Measurements from ENCODE around the gene RMI1. TPM values are rescaled to one million over a fixed set of nuclear protein-coding genes. Genes with fewer than 3 reads are reported as not detected.
A peak's percentile ranks its signal among the peaks of the same experiment; 100 is the strongest.

The RMI1 gene
- total RNA-seq, 1 experiment from 2014 or later = 10.2 TPM

DNA sequence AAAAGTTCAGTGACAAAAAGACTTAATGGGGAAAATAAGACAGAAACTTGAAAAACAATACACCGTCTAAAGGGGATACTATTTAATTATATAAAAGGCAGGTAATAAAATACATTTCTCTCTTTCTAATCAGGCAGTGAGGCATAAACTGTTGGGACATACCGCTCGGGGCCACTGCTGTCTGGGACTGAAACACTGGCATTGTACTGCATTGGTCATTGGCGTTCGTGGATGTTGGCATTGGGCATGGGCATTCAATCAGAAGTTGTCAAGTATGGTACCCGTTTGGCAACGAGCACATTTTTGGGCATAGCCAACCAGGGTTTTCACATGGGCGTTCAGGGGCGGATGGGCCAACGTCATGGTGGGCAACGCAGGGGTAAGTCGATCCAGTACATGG, 5.3 kb upstream of the RMI1 start:
- no TSS peak for BruUV-seq (replicated peaks)
- peaks cover 98% of the 10 kb centered on the region for H3K36me3 Mint-ChIP-seq (ENCODE audit: insufficient read depth, unreplicated experiment)
- DNase-seq = no peak
- no peak overlapping the region for H3K4me3 Mint-ChIP-seq (ENCODE audit: unreplicated experiment)
- Histone ChIP-seq H3K36me3 (ENCODE audit: control insufficient read depth, insufficient read depth, low read length) (no peaks in the 10 kb centered on the region; the same call in none of the 2 replicates), H3K27me3 (replicated peaks; ENCODE audit: control insufficient read depth, insufficient read depth, low read length) (no peaks in the 10 kb centered on the region), H3K9me3 (no peaks in the 10 kb centered on the region), H3K4me1 (peaks cover 10% of the 10 kb centered on the region; the same call in 1 of the 2 replicates), H3K4me3 (ENCODE audit: low read depth, low read length) (no peak overlapping the region)
- CTCF ChIA-PET = no interaction called here
- TF ChIP-seq, protein P1, sequence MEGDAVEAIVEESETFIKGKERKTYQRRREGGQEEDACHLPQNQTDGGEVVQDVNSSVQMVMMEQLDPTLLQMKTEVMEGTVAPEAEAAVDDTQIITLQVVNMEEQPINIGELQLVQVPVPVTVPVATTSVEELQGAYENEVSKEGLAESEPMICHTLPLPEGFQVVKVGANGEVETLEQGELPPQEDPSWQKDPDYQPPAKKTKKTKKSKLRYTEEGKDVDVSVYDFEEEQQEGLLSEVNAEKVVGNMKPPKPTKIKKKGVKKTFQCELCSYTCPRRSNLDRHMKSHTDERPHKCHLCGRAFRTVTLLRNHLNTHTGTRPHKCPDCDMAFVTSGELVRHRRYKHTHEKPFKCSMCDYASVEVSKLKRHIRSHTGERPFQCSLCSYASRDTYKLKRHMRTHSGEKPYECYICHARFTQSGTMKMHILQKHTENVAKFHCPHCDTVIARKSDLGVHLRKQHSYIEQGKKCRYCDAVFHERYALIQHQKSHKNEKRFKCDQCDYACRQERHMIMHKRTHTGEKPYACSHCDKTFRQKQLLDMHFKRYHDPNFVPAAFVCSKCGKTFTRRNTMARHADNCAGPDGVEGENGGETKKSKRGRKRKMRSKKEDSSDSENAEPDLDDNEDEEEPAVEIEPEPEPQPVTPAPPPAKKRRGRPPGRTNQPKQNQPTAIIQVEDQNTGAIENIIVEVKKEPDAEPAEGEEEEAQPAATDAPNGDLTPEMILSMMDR (IDR thresholded peaks at IDR 0.05; ENCODE audit: insufficient read depth in 1 of 2, low read depth in 1 of 2, low read length in 1 of 2, severe bottlenecking in 1 of 2, unreplicated experiment in 1 of 2) = no peak
- intact Hi-C loops (cut with micrococcal nuclease; ENCODE audit: unreplicated experiment) = no loop called here
- H3K9me3 Mint-ChIP-seq (ENCODE audit: unreplicated experiment) = no peaks in the 10 kb centered on the region
- peak overlapping the region; percentile 10 for H3K27ac Mint-ChIP-seq (ENCODE audit: unreplicated experiment)
- POLR2A ChIA-PET = no interaction called here
- no peaks in the 10 kb centered on the region for H3K27me3 Mint-ChIP-seq (ENCODE audit: insufficient read depth, unreplicated experiment)
- H3K4me1 Mint-ChIP-seq (ENCODE audit: low read depth, unreplicated experiment) = peaks cover 16% of the 10 kb centered on the region

- CTCF ChIA-PET = no interaction called here
- no peak overlapping the region for H3K4me3 ChIP-seq (ENCODE audit: low read depth, low read length)
- H3K27ac Mint-ChIP-seq (ENCODE audit: unreplicated experiment) = no peak overlapping the region
These were observed 4.2 kb upstream of the RMI1 start for GRCh38 chr9:83976372-83976771.

DNA sequence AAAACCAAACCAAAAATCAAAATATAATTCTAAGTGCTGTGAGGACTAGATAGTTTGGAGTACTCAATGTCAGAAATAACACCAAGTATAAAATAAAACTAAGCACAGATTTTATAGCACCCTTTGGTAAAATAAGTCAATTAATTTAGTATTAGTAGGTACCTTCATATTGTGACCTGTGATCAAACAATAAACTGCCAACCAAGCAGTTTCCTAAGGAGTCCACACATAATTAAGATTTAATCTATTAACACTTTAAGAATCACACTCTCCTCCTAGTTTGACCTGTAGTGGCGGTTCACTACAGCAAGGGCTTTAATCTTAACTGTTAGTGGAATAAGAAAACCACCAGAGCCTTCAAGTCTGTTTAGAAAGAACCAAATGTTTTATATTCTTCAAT, 3.4 kb upstream of the RMI1 start:
- H3K36me3 Mint-ChIP-seq (ENCODE audit: insufficient read depth, unreplicated experiment) = peaks cover 82% of the 10 kb centered on the region
- Histone ChIP-seq H3K4me1 (peaks cover 14% of the 10 kb centered on the region; the same call in 1 of the 2 replicates), H3K4me3 (ENCODE audit: low read depth, low read length) (no peak overlapping the region), H3K36me3 (ENCODE audit: control insufficient read depth, insufficient read depth, low read length) (no peaks in the 10 kb centered on the region; the same call in none of the 2 replicates), H3K9me3 (no peaks in the 10 kb centered on the region), H3K27me3 (replicated peaks; ENCODE audit: control insufficient read depth, insufficient read depth, low read length) (no peaks in the 10 kb centered on the region)
- H3K4me1 Mint-ChIP-seq (ENCODE audit: low read depth, unreplicated experiment) = peaks cover 16% of the 10 kb centered on the region
- BruUV-seq (replicated peaks) = no TSS peak
- H3K4me3 Mint-ChIP-seq (ENCODE audit: unreplicated experiment) = peak overlapping the region; percentile 95
- no peak overlapping the region for H3K27ac Mint-ChIP-seq (ENCODE audit: unreplicated experiment)
- DNase-seq = no peak
- POLR2A ChIA-PET = interaction anchor here (0.6 kb wide), 1 partner anchor 12 kb away, joined by 4 read pairs; no protein-coding TSS in a partner anchor
- TF ChIP-seq, protein P1 (IDR thresholded peaks at IDR 0.05; ENCODE audit: insufficient read depth in 1 of 2, low read depth in 1 of 2, low read length in 1 of 2, severe bottlenecking in 1 of 2, unreplicated experiment in 1 of 2) = no peak
- CTCF ChIA-PET = no interaction called here
- no peaks in the 10 kb centered on the region for H3K27me3 Mint-ChIP-seq (ENCODE audit: insufficient read depth, unreplicated experiment)
- intact Hi-C loops (cut with micrococcal nuclease; ENCODE audit: unreplicated experiment) = no loop called here
- no peaks in the 10 kb centered on the region for H3K9me3 Mint-ChIP-seq (ENCODE audit: unreplicated experiment)

More at GRCh38 chr9:83976372-83976771, 4.2 kb upstream of the RMI1 start:
- H3K9me3 ChIP-seq = no peaks in the 10 kb centered on the region
- Mint-ChIP-seq H3K9me3 (ENCODE audit: unreplicated experiment) (no peaks in the 10 kb centered on the region), H3K4me1 (ENCODE audit: low read depth, unreplicated experiment) (peaks cover 16% of the 10 kb centered on the region), H3K4me3 (ENCODE audit: unreplicated experiment) (no peak overlapping the region), H3K27me3 (ENCODE audit: insufficient read depth, unreplicated experiment) (no peaks in the 10 kb centered on the region), H3K36me3 (ENCODE audit: insufficient read depth, unreplicated experiment) (peaks cover 91% of the 10 kb centered on the region)
- TF ChIP-seq, protein P1 (IDR thresholded peaks at IDR 0.05; ENCODE audit: insufficient read depth in 1 of 2, low read depth in 1 of 2, low read length in 1 of 2, severe bottlenecking in 1 of 2, unreplicated experiment in 1 of 2) = no peak
- no peaks in the 10 kb centered on the region; the same call in none of the 2 replicates for H3K36me3 ChIP-seq (ENCODE audit: control insufficient read depth, insufficient read depth, low read length)
- no peak for DNase-seq
- no TSS peak for BruUV-seq (replicated peaks)
- peaks cover 10% of the 10 kb centered on the region; the same call in 1 of the 2 replicates for H3K4me1 ChIP-seq
- intact Hi-C loops (cut with micrococcal nuclease; ENCODE audit: unreplicated experiment) = no loop called here
- no peaks in the 10 kb centered on the region for H3K27me3 ChIP-seq (replicated peaks; ENCODE audit: control insufficient read depth, insufficient read depth, low read length)
- POLR2A ChIA-PET = interaction anchor here (0.6 kb wide), 1 partner anchor 12 kb away, joined by 4 read pairs; no protein-coding TSS in a partner anchor
